ENCODE data around the gene RAP2B. TPM values are rescaled to one million over a fixed set of nuclear protein-coding genes. Genes with fewer than 3 reads are reported as not detected.
A peak's percentile ranks its signal among the peaks of the same experiment; 100 is the strongest.
"Not testable (repeated sequence)": the region's sequence is repeated elsewhere in the genome, so short reads cannot be mapped to it uniquely, and the experiment has no call there.

The RAP2B gene
- total and polyA plus RNA-seq, 2 experiments from 2014 or later, result 5.3 to 8.2 TPM

GRCh38 chr3:153192327-153192726 is 30.3 kb downstream of the RAP2B start:
- Histone ChIP-seq H3K36me3 (no peaks in the 10 kb centered on the region), H3K27ac (no peak overlapping the region), H3K27me3 (no peaks in the 10 kb centered on the region), H3K4me1 (ENCODE audit: low read depth) (no peaks in the 10 kb centered on the region), H3K4me3 (no peak overlapping the region), H3K9me3 (ENCODE audit: low read depth) (no peaks in the 10 kb centered on the region)
- no peak for DNase-seq (ENCODE audit: low read depth in 1 of 2, low spot score in 1 of 2)
- no peak for TF ChIP-seq CTCF (IDR thresholded peaks at IDR 0.05; ENCODE audit: low read depth, low read length)

- not testable (repeated sequence) for H3K9me3 ChIP-seq (ENCODE audit: low read depth); H3K27me3 ChIP-seq; H3K4me3 ChIP-seq; H3K4me1 ChIP-seq (ENCODE audit: low read depth); H3K27ac ChIP-seq; DNase-seq (ENCODE audit: low read depth in 1 of 2, low spot score in 1 of 2); H3K36me3 ChIP-seq
These were observed 31.9 kb downstream of the RAP2B start for GRCh38 chr3:153193786-153194476.

- no peak for DNase-seq (ENCODE audit: low read depth in 1 of 2, low spot score in 1 of 2)
- Histone ChIP-seq H3K27ac (no peak overlapping the region), H3K4me1 (ENCODE audit: low read depth) (no peaks in the 10 kb centered on the region), H3K27me3 (no peaks in the 10 kb centered on the region), H3K36me3 (no peaks in the 10 kb centered on the region), H3K4me3 (no peak overlapping the region), H3K9me3 (ENCODE audit: low read depth) (no peaks in the 10 kb centered on the region)
- TF ChIP-seq CTCF (IDR thresholded peaks at IDR 0.05; ENCODE audit: low read depth, low read length), result no peak
These were observed 33.4 kb downstream of the RAP2B start for GRCh38 chr3:153195349-153195879.

- Histone ChIP-seq H3K27me3 (no peaks in the 10 kb centered on the region), H3K4me1 (ENCODE audit: low read depth) (no peaks in the 10 kb centered on the region), H3K27ac (no peak overlapping the region), H3K4me3 (no peak overlapping the region), H3K9me3 (ENCODE audit: low read depth) (no peaks in the 10 kb centered on the region), H3K36me3 (no peaks in the 10 kb centered on the region)
- no peak for TF ChIP-seq CTCF (IDR thresholded peaks at IDR 0.05; ENCODE audit: low read depth, low read length)
- peak in 1 of 2 donors; percentile 32 for DNase-seq (ENCODE audit: low read depth in 1 of 2, low spot score in 1 of 2)
These were observed 47.6 kb downstream of the RAP2B start for GRCh38 chr3:153209596-153209995.

- peak in 1 of 2 donors; percentile 40 for DNase-seq (ENCODE audit: low read depth in 1 of 2, low spot score in 1 of 2)
- Histone ChIP-seq H3K36me3 (no peaks in the 10 kb centered on the region), H3K4me1 (ENCODE audit: low read depth) (no peaks in the 10 kb centered on the region), H3K27me3 (no peaks in the 10 kb centered on the region), H3K27ac (no peak overlapping the region), H3K4me3 (no peak overlapping the region), H3K9me3 (ENCODE audit: low read depth) (no peaks in the 10 kb centered on the region)
- TF ChIP-seq CTCF (IDR thresholded peaks at IDR 0.05; ENCODE audit: low read depth, low read length), result peak; percentile 11
These were observed 48.1 kb downstream of the RAP2B start for GRCh38 chr3:153210146-153210545.

GRCh38 chr3:153210660-153211059 is 48.6 kb downstream of the RAP2B start:
- no peaks in the 10 kb centered on the region for H3K36me3 ChIP-seq
- TF ChIP-seq CTCF (IDR thresholded peaks at IDR 0.05; ENCODE audit: low read depth, low read length), result no peak
- H3K27ac ChIP-seq, result no peak overlapping the region
- H3K9me3 ChIP-seq (ENCODE audit: low read depth), result no peaks in the 10 kb centered on the region
- no peaks in the 10 kb centered on the region for H3K4me1 ChIP-seq (ENCODE audit: low read depth)
- H3K4me3 ChIP-seq, result no peak overlapping the region
- DNase-seq (ENCODE audit: low read depth in 1 of 2, low spot score in 1 of 2), result peak in 1 of 2 donors; percentile 24
- no peaks in the 10 kb centered on the region for H3K27me3 ChIP-seq
